H9 (cell line): ENCODE results near the gene TKTL1. TPM values are rescaled to one million over a fixed set of nuclear protein-coding genes. Genes with fewer than 3 reads are reported as not detected.

Source experiments
- DNase-seq: peaks from one replicate; pipeline ENCODE4 v3.0.0-alpha.2; 2017
- H2AFZ ChIP-seq: one replicate; pipeline ENCODE4 v1.6.1; 2013; ENCODE audit warnings: mild to moderate bottlenecking, low read length, control low read depth, moderate library complexity
- H2AK5ac ChIP-seq: 2 replicates; pipeline ENCODE4 v1.6.1; 2013; ENCODE audit warnings: low read length, control low read depth, mixed read lengths; ENCODE audit not compliant: insufficient read length
- H2BK120ac ChIP-seq: one replicate; pipeline ENCODE4 v1.6.1; 2013; ENCODE audit warnings: low read depth, mild to moderate bottlenecking, low read length, control low read depth, inconsistent platforms; ENCODE audit not compliant: poor library complexity, severe bottlenecking
- H2BK12ac ChIP-seq: 2 replicates; pipeline ENCODE4 v1.6.1; 2013; ENCODE audit warnings: low read length, control low read depth, mixed read lengths, low read depth; ENCODE audit not compliant: insufficient read length
- H2BK15ac ChIP-seq: 2 replicates; pipeline ENCODE4 v1.6.1; 2013; ENCODE audit warnings: low read depth, low read length, control low read depth
- H2BK20ac ChIP-seq: one replicate; pipeline ENCODE4 v1.6.1; 2013; ENCODE audit warnings: low read depth, mild to moderate bottlenecking, low read length, control low read depth, inconsistent platforms; ENCODE audit not compliant: poor library complexity, severe bottlenecking
- H2BK5ac ChIP-seq: 2 replicates; pipeline ENCODE4 v1.6.1; 2013; ENCODE audit warnings: low read length, control low read depth, mixed read lengths; ENCODE audit not compliant: insufficient read length
- H3K14ac ChIP-seq: 2 replicates; pipeline ENCODE4 v1.6.1; 2013; ENCODE audit warnings: low read length, control low read depth; ENCODE audit not compliant: insufficient read depth
- H3K18ac ChIP-seq: 2 replicates; pipeline ENCODE4 v1.6.1; 2013; ENCODE audit warnings: low read depth, mild to moderate bottlenecking, mixed read lengths, low read length, control low read depth; ENCODE audit not compliant: insufficient read length
- H3K23ac ChIP-seq: 2 replicates; pipeline ENCODE4 v1.6.1; 2013; ENCODE audit warnings: low read length, control low read depth, mixed read lengths, low read depth; ENCODE audit not compliant: insufficient read length
- H3K23me2 ChIP-seq: 2 replicates; pipeline ENCODE4 v1.6.1; 2013; ENCODE audit warnings: low read depth, mild to moderate bottlenecking, mixed read lengths, low read length, control low read depth; ENCODE audit not compliant: insufficient read length, poor library complexity, severe bottlenecking
- H3K27ac ChIP-seq: 2 replicates; pipeline ENCODE4 v1.5.1; 2013; ENCODE audit warnings: low read length, control low read depth, mixed read lengths, low read depth; ENCODE audit not compliant: insufficient read length
- H3K27me3 ChIP-seq: 2 replicates; pipeline ENCODE4 v1.6.1; 2013; ENCODE audit warnings: low read length, control low read depth, inconsistent platforms; ENCODE audit not compliant: insufficient read depth
- H3K4ac ChIP-seq: 2 replicates; pipeline ENCODE4 v1.6.1; 2013; ENCODE audit warnings: low read depth, mild to moderate bottlenecking, control low read depth, inconsistent platforms, low read length, moderate library complexity
- H3K4me1 ChIP-seq: 2 replicates; pipeline ENCODE4 v1.6.1; 2013; ENCODE audit warnings: low read length, control low read depth, inconsistent platforms; ENCODE audit not compliant: insufficient read depth
- H3K4me2 ChIP-seq: 2 replicates; pipeline ENCODE4 v1.6.1; 2013; ENCODE audit warnings: low read length, control low read depth, mixed read lengths; ENCODE audit not compliant: insufficient read length, insufficient read depth
- H3K56ac ChIP-seq: 2 replicates; pipeline ENCODE4 v1.6.1; 2013; ENCODE audit warnings: low read depth, mild to moderate bottlenecking, mixed read lengths, low read length, control low read depth; ENCODE audit not compliant: insufficient read length
- H3K79me1 ChIP-seq: 2 replicates; pipeline ENCODE4 v1.6.1; 2013; ENCODE audit warnings: low read depth, mild to moderate bottlenecking, moderate library complexity, low read length, control low read depth, inconsistent platforms; ENCODE audit not compliant: insufficient read depth, poor library complexity, severe bottlenecking
- H3K79me2 ChIP-seq: 2 replicates; pipeline ENCODE4 v1.6.1; 2013; ENCODE audit warnings: low read length, control low read depth, inconsistent platforms; ENCODE audit not compliant: insufficient read depth
- H3K9ac ChIP-seq: 2 replicates; pipeline ENCODE4 v1.6.1; 2013; ENCODE audit warnings: low read length, control low read depth, mixed read lengths; ENCODE audit not compliant: insufficient read length; ENCODE audit errors: extremely low read depth
- H3K9me3 ChIP-seq: one replicate; pipeline ENCODE4 v1.6.1; 2013; ENCODE audit warnings: low read depth, low read length, inconsistent platforms; ENCODE audit not compliant: control insufficient read depth
- H3T11ph ChIP-seq: one replicate; pipeline ENCODE4 v1.6.1; 2013; ENCODE audit warnings: mild to moderate bottlenecking, low read length, control low read depth, inconsistent platforms
- H4K20me1 ChIP-seq: one replicate; pipeline ENCODE4 v1.6.1; 2013; ENCODE audit not compliant: control insufficient read depth, insufficient read length, insufficient read depth
- H4K5ac ChIP-seq: 2 replicates; pipeline ENCODE4 v1.6.1; 2013; ENCODE audit warnings: low read depth, mild to moderate bottlenecking, mixed read lengths, low read length, control low read depth; ENCODE audit not compliant: insufficient read length
- H4K8ac ChIP-seq: replicated peaks from 2 replicates; pipeline ENCODE4 v1.6.1; 2013; ENCODE audit warnings: low read length, control low read depth, mixed read lengths, low read depth; ENCODE audit not compliant: insufficient read length
- H4K91ac ChIP-seq: 2 replicates; pipeline ENCODE4 v1.6.1; 2013; ENCODE audit warnings: low read depth, mild to moderate bottlenecking, moderate library complexity, mixed read lengths, low read length, control low read depth; ENCODE audit not compliant: insufficient read length
- H3K27ac Mint-ChIP-seq, 3 experiments: 2 replicates in 2 of 3; 3 replicates in 1 of 3; pipeline ENCODE4 v1.8.0; 2020 to 2021; ENCODE audit warnings: mixed read lengths in 3 of 3, mild to moderate bottlenecking in 1 of 3, moderate library complexity in 1 of 3
- H3K27me3 Mint-ChIP-seq: 2 replicates; pipeline ENCODE4 v1.8.0; 2021; ENCODE audit warnings: low read depth, mild to moderate bottlenecking, moderate library complexity, mixed read lengths
- H3K36me3 Mint-ChIP-seq, 3 experiments: 2 replicates in 2 of 3; 3 replicates in 1 of 3; pipeline ENCODE4 v1.8.0; 2020 to 2021; ENCODE audit warnings: low read depth in 3 of 3, mixed read lengths in 3 of 3; ENCODE audit not compliant: insufficient read depth in 1 of 3
- H3K4me1 Mint-ChIP-seq, 2 experiments: 2 replicates each; pipeline ENCODE4 v1.8.0; 2020; ENCODE audit warnings: mixed read lengths in 2 of 2
- H3K4me3 Mint-ChIP-seq, 2 experiments: 2 replicates in 1 of 2; 3 replicates in 1 of 2; pipeline ENCODE4 v1.8.0; 2020 to 2021; ENCODE audit warnings: mild to moderate bottlenecking in 2 of 2, mixed read lengths in 2 of 2, moderate library complexity in 1 of 2
- H3K9me3 Mint-ChIP-seq, 2 experiments: 2 replicates in 1 of 2; 3 replicates in 1 of 2; pipeline ENCODE4 v1.8.0; 2020; ENCODE audit warnings: mild to moderate bottlenecking in 2 of 2, mixed read lengths in 2 of 2, moderate library complexity in 1 of 2
- WGBS: extraction: QIAGEN DNeasy Blood & Tissue Kit; methylation state at CpG from one replicate; pipeline ENCODE4 v1.1.7; 2013; ENCODE audit warnings: missing lambda C conversion rate, low lambda C conversion rate, mixed read lengths; ENCODE audit not compliant: insufficient read length; ENCODE audit errors: extremely low coverage; 5-methylcytosine and 5-hydroxymethylcytosine counted together
- total RNA-seq: library from RNA; stranded (reverse); gene quantifications from 2 replicates; pipeline ENCODE4 v1.2.1, GENCODE V29; 2021
- TF ChIP-seq, protein P1 (sequence below): fragments of 200-600 bp; sonication (generic); conservative IDR thresholded peaks from 3 replicates; pipeline ENCODE4 v1.8.0; 2021; ENCODE audit warnings: antibody characterized with exemption, mild to moderate bottlenecking

Gene TKTL1
- total RNA-seq, 1 experiment from 2014 or later, result not detected

DNA sequence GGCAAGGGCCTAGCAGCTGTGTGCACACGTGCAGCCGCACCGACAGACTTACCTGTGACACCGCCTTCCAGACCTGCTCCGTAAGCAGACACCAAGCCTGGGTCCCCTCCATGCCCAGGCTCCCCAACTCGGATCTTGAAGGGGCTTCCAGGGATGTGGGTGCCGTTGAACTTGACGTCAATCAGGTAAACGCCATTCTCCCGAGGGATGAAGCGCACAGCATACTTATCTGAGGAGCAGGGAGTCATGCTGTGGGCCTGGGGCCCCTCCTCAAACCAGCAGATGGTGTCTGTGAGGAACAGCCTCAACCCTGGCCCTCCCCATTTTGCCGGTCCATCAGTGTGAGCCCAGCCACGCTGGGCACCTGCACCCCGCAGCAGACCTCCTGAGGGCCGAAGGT lies 54.4 kb downstream of the TKTL1 start:
- H3K27me3 Mint-ChIP-seq, result peaks cover 4% of the 10 kb centered on the region
- H4K91ac ChIP-seq, result no peak overlapping the region
- H4K5ac ChIP-seq, result no peak overlapping the region
- peaks cover 0 to 5% of the 10 kb centered on the region in 2 experiments; a peak in 2 of 4 replicates for H3K4me1 Mint-ChIP-seq
- no peaks in the 10 kb centered on the region for H3K79me2 ChIP-seq
- TF ChIP-seq, protein P1, sequence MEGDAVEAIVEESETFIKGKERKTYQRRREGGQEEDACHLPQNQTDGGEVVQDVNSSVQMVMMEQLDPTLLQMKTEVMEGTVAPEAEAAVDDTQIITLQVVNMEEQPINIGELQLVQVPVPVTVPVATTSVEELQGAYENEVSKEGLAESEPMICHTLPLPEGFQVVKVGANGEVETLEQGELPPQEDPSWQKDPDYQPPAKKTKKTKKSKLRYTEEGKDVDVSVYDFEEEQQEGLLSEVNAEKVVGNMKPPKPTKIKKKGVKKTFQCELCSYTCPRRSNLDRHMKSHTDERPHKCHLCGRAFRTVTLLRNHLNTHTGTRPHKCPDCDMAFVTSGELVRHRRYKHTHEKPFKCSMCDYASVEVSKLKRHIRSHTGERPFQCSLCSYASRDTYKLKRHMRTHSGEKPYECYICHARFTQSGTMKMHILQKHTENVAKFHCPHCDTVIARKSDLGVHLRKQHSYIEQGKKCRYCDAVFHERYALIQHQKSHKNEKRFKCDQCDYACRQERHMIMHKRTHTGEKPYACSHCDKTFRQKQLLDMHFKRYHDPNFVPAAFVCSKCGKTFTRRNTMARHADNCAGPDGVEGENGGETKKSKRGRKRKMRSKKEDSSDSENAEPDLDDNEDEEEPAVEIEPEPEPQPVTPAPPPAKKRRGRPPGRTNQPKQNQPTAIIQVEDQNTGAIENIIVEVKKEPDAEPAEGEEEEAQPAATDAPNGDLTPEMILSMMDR, result no peak
- H3K14ac ChIP-seq, result no peak overlapping the region
- no peak overlapping the region for H2BK20ac ChIP-seq
- no peak overlapping the region for H3K4ac ChIP-seq
- no peak overlapping the region for H3K4me3 Mint-ChIP-seq
- peaks cover 25 to 66% (median 53%) of the 10 kb centered on the region in 3 experiments for H3K36me3 Mint-ChIP-seq
- no peak overlapping the region for H4K8ac ChIP-seq
- H3K23me2 ChIP-seq, result no peaks in the 10 kb centered on the region
- no peaks in the 10 kb centered on the region for H3K27me3 ChIP-seq
- no peak overlapping the region for H2BK12ac ChIP-seq
- peaks cover 4% of the 10 kb centered on the region for H4K20me1 ChIP-seq
- H3K27ac Mint-ChIP-seq, result no peak overlapping the region
- peaks cover 26% of the 10 kb centered on the region for H3K9me3 ChIP-seq
- H2AK5ac ChIP-seq, result no peak overlapping the region
- H3K4me2 ChIP-seq, result no peak overlapping the region
- H2BK15ac ChIP-seq, result no peak overlapping the region
- H3K9ac ChIP-seq, result no peak overlapping the region
- no peak for DNase-seq
- no peak overlapping the region for H2BK120ac ChIP-seq
- H2BK5ac ChIP-seq, result no peak overlapping the region
- peaks cover 40 to 51% of the 10 kb centered on the region in 2 experiments for H3K9me3 Mint-ChIP-seq
- H3K4me1 ChIP-seq, result no peaks in the 10 kb centered on the region
- H3K27ac ChIP-seq, result no peak overlapping the region
- H3K56ac ChIP-seq, result no peak overlapping the region
- H3K23ac ChIP-seq, result no peak overlapping the region
- no peaks in the 10 kb centered on the region for H3K79me1 ChIP-seq
- no peak overlapping the region for H3T11ph ChIP-seq
- no peak overlapping the region for H3K18ac ChIP-seq
- WGBS, result no CpG with 5 or more reads among the region's 15 CpGs
- H2AFZ ChIP-seq, result no peak overlapping the region
